ENCODE measurements around the gene TECR.
"Not testable (repeated sequence)": the region's sequence is repeated elsewhere in the genome, so short reads cannot be mapped to it uniquely, and the experiment has no call there.

Gene TECR
- total RNA-seq, result 39.9 to 47.1 reads per million in 2 donors

DNA sequence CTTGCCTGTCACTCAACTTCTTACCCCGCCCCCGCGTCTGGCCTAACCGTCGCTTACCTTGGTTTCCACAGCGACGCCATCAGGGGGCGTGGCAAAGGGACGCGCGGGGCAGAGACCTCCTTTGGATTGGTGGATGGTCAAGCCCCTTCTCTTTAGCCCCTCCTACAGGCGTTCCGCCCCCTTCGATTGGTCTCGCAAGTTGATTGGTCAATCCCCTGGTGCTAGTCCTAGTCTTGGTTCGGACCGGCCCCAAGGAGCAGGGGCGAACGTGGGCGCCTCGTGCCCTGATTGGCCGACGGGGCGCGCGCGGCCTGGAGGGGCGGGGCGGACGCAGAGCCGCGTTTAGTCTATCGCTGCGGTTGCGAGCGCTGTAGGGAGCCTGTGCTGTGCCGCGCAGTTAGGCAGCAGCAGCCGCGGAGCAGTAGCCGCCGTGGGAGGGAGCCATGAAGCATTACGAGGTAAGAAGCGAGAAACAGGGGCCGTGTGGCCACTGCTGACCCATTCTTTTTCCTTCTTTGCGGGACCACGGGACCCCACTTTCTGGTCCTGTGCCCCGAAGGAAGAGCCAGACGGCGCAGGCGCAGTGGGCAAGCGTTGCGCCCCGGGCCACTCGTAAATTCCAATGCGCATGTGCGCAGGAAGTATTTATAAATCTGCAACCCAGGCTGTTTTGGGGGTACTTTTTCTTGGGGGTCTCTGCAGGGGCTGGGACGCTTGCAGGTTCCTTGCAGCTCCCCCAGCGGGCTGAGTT is at the start of gene TECR:
TECR (plus strand) TSS at position 341 of the 751 bp plus-strand sequence; CDS start at position 444, 103 bp downstream.
- peak; percentile 98 to 100 (median 100) for DNase-seq

DNA sequence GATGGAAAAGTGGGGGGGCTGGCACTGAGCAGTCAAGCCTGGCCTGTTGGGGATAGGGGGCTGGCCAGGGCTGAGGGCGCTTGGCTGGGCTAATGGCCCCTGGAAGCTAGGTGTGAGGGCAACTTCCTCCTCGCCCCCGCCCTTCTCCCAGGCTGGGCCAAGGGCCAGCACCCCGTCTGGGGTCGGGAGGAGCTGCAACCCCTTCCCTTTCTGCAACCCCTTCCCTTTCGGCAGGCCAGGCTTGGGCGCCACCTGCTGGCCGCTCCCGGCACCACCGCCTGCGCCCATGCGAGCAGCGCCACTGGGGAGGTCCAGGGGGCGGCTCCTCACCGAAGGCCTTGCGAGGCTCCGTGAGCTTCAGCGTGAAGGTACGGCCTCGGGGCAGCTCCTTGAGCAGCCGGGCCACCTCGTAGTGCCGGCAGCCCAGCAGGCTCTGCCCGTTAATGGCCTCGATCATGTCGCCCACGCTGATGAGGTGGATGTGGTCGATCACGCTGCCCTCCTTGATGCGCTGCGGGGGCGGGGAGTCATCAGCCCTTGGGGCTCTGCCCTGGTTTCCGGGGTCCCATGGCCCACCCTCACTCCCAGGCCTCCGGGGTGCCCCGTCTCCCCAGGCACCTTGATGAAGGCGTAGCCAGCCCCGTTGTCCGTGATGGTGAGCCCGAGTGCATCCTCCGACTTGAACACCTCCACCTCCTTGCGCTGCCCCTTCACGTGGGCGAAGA is 49.3 kb upstream of the TECR start:
- DNase-seq, result peak; percentile 49 to 67 (median 55)

- no peak for DNase-seq
Observed at GRCh38 chr19:14480700-14481079, 48.7 kb upstream of the TECR start.

DNA sequence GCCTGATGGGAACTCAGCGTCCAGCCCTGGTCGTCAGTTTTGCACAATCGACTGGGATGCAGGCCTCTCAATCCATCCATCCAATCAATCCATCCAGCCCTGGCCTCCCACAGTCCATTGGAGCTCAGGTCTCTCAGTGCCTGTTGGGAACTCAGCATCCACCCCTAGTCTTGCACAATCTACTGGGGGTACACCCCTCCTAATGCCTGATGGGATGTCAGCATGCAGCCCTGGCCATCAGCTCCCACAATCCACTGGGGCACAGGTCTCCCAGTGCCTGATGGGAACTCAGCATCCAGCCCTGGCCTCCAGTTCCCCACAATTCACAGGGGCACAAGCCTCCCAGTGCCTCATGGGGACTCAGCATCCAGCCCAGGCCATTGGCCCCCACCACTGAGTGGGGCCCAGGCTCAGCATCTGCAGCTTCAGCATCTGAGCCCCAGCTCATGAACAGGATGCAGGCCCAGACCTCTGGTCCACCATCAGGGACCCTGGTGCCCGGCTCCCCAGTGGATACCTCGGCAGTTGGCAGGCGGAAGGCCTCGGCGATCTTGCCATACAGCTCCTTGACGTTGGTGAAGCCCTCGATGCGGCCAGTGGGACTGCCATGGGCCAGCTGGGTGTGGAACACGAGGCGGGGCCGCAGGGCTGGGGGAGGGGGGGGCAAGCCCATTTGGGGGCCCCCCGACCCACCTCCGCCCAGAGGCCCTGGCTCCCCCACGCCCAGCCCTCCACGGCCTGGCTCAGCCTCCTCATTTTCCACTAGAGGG is 47.0 kb upstream of the TECR start:
- DNase-seq, result no peak

DNA sequence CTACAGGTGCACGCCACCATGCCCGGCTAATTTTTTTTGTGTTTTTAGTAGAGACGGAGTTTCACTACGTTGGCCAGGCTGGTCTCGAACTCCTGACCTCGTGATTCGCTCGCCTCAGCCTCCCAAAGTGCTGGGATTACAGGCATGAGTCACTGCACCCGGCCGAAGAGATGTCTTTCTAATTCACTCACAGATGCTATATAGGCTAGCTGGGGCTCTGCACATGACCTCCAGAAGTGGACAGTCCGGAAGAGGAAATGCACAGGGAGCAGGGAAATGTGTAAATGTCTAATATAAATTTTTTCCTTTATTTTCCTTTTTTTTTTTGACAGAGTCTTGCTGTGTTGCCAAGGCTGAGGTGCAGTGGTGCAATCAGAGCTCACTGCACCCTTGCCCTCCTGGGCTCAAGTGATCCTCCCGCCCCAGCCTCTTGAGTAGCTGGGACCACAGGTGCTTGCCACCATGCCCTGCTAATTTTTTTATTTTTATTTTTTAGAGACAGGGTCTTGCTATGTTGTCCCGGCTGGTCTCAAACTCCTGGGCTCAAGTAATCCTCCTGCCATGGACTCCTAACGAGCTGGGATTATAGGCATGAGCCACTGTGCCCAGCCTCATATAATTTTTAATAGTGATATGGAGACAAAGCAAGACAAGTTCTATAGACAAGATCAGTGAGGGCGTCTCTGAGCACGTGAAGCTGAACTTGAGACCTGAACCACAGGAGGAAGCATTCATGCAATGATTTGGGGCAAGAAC is 41.8 kb upstream of the TECR start:
- no peak for DNase-seq

DNA sequence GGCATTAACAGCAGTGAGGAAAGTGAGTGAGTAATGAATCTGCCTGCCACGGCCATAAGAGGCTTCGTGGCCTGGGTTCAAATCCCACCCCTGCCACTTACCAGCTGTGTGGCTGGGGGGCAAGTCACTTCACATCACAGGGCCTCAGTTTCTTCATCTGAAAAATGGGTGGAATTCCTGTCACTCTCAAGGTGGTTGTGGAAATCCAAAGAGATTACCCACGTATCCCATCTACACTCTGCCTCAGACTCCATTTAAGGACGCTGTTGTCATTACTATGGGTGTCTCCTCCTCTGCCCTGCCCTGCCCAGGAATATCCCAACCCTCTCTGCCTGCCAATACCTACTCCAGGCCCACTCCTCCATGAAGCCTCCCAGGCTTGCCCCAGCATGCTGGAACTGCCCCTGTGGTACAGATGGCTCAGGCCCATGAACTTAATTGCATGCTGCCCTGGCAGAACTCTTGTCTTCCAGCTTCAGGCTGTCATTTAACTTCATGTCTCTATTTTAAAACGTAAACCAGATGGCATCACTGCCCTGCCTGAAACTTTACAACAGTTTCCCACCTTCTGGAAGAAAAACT is 36.5 kb upstream of the TECR start:
- DNase-seq, result no peak

GRCh38 chr19:14494411-14494810 is 35.0 kb upstream of the TECR start:
- no peak for DNase-seq

DNA sequence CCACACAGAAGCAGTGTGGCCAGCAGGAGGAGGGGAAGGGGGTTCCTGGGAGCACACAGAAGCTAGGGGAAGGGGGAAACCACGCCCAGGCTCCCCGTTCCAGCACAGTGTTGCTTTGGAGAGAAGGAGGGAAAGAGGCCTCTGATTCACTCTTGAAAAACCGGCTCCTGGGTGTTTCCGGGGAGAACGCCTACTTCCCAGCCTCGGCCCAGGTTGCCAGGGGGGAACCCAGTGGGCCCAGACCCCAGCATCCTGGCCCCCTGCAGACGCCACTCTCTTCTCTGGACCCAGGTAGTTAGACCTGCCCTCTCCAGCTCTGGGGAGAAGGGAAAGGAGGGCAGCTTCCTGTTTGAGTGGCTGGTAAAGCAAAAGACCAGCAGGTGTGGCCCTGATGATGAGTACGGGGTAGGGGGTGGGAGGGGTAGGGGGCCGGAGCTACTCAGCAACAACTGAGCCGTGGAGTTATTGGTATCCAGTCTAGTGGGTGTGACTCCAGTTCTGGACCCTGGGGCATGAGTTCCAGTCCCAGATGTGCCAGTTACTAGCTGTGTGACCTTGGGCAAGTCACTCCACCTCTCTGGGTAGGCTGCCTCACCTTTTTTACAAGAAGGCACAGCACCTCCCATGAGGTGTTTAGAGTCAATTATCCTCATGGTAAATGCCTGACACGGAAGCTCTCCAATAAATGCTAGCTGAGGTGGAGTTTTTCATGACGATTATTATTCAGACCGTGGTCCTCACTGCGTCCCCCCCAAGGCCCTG is 34.3 kb upstream of the TECR start:
- DNase-seq, result no peak

DNA sequence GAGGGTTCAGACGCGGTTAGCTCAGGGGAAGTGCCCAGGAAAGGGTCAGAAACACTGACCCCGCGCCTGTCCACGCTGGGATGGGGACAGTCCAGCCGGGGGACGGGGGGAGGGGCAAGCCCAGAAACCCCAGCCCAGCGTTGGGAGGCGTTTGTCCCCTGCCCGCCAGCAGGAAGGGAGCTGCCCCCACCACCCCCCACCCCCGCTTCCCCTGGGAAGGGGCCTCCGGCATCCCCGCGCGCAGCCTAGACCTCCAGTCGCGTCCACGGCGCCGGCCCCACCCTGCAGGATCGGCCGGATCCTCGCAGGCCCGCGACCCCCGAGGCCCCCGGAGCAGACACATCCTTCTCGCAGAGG is 33.7 kb upstream of the TECR start:
- no peak for DNase-seq

DNA sequence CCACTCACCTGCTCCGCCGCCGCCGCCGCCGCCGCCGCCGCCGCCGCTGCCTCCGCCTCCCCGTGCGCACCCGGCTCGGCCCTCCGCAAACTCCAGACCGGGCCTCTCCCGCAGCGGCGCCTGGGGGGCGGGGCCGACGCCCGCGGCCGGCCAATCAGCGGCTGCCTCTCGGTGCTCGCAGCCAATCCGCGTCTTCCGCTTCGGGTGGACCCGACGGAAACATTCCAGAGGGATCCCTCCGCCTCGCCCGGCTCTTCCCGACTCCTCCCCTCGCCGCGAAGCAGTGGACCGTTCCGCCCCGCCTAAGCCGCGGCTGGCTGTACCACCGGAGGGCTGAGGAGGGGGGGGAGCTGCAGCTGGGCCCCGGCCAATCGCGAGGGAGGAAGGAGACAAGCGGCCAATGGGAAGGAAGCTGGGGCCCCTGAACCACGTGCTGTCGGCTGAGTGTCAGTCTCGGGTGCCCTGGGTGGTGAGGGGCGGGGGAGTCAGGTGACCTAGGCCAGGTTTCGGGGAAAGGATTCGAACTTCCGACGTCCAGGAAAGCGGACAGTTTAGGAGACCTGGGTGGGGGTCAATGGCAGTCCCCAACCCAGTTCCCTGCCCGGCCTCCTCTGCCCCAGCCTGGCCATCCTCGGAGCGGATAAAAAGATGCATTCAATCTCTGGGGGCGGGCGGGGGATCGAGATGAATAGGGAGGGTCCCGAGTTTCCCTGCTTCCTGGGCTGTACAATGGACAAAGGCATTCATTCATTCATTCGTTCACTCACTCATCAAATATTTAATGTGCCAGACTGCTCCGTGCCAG is 33.2 kb upstream of the TECR start, which contains the start of gene GIPC1:
GIPC1 (minus strand) TSS at position 99 of the 805 bp plus-strand sequence. CDS start 13,151 bp downstream, outside the sequence.
- peak; percentile 70 to 89 (median 77) for DNase-seq

- DNase-seq, result no peak
Observed at GRCh38 chr19:14496834-14497227, 32.6 kb upstream of the TECR start.

GRCh38 chr19:14497228-14497921 is 32.0 kb upstream of the TECR start:
- DNase-seq, result no peak

DNA sequence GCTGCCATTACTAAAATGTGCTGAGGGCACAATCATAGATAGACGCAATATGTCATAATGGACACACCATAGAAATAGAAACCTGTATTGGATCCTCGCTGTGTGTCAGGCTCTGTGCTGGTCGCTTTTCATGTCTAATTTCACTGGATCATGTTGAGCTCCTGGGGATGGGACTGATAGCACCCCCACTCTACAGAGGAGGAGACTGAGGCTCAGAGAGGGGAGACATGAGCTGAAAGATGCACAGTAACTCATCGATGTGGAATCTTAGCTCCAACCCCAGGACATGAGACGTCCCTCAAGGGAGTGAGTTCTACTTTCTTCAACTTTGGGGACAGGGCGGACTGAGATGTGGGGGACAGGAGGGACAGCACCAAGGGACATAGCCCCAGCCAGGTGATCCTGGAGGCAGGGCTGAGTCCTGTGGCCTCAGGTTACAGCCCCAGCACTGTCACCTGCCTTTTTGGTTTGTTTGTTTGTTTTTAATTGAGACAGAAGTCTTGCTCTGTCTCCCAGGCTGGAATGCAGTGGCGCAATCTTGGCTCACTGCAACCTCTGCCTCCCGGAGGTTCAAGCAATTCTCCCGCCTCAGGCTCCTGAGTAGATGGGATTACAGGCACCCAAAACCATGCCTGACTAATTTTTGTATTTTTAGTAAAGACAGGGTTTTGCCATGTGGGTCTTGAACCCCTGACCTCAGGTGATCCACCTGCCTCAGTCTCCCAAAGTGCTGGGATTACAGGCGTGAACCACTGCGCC is 26.9 kb upstream of the TECR start:
- no peak for DNase-seq

DNA sequence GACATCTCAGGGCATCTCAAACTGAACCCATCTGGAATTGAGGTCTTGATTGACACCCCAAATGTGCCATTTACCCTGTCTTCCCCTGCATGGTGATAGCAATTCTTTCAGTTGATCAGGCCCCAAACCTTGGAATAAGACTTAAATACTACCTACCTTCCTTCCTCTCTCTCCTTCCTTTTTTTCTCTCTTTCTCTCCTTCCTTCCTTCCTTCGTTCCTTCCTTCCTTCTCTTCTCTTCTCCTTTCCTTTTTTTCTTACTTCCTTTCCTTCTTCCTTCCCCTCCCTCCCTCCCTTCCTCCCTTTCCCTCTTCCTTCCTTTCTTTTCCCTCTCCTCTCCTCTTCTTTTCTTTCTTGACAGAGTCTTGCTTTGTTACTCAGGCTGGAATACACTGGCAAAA is 26.1 kb upstream of the TECR start:
- no peak for DNase-seq

GRCh38 chr19:14504575-14504974 is 24.8 kb upstream of the TECR start:
- not testable (repeated sequence) for DNase-seq

- DNase-seq, result peak; percentile 54 to 75 (median 61)
Observed at GRCh38 chr19:14505488-14506239, 23.7 kb upstream of the TECR start.

- no peak for DNase-seq
Observed at GRCh38 chr19:14507704-14508542, 21.5 kb upstream of the TECR start.

All from T-helper 2 cell (primary cell).